Spleen (tissue), 11 donors: ENCODE results near the gene GPR45. TPM values are rescaled to one million over a fixed set of nuclear protein-coding genes. Genes with fewer than 3 reads are reported as not detected.

Experiments
- DNase-seq: peaks from one replicate; pipeline ENCODE4 v3.0.0-alpha.2; 2020
- H3K27ac ChIP-seq, 8 donors: fragments of 200-600 bp; sonication (generic) in 7 of 8; 1 replicate in 4 of 8; 2 replicates in 4 of 8; pipeline versions ENCODE4 v1.5.0 to v1.8.0; 2016 to 2021; ENCODE audit warnings: inconsistent platforms in 4 of 8, mild to moderate bottlenecking in 4 of 8, moderate library complexity in 1 of 8
- H3K27me3 ChIP-seq, 7 donors: fragments of 200-600 bp; sonication (generic) in 6 of 7; replicated peaks in 1 of 7; 1 replicate in 4 of 7; 2 replicates in 3 of 7; pipeline versions ENCODE4 v1.5.0 to v1.8.0; 2016 to 2021; ENCODE audit warnings: inconsistent platforms in 3 of 7, mild to moderate bottlenecking in 1 of 7
- H3K36me3 ChIP-seq, 6 donors: fragments of 200-600 bp; sonication (generic) in 5 of 6; 1 replicate in 4 of 6; 2 replicates in 2 of 6; pipeline versions ENCODE4 v1.5.0 to v1.8.0; 2016 to 2021; ENCODE audit warnings: inconsistent platforms in 2 of 6
- H3K4me1 ChIP-seq, 6 donors: fragments of 200-600 bp; sonication (generic) in 5 of 6; 1 replicate in 3 of 6; 2 replicates in 3 of 6; pipeline versions ENCODE4 v1.5.0 to v1.8.0; 2016 to 2021; ENCODE audit warnings: inconsistent platforms in 3 of 6
- H3K4me3 ChIP-seq, 8 donors: fragments of 200-600 bp; sonication (generic) in 7 of 8; 1 replicate in 4 of 8; 2 replicates in 4 of 8; pipeline versions ENCODE4 v1.5.0 to v1.8.0; 2016 to 2021; ENCODE audit warnings: inconsistent platforms in 4 of 8, mild to moderate bottlenecking in 4 of 8, moderate library complexity in 2 of 8
- H3K9me3 ChIP-seq, 8 donors: fragments of 200-600 bp; sonication (generic) in 7 of 8; 1 replicate in 4 of 8; 2 replicates in 4 of 8; pipeline versions ENCODE4 v1.5.0 to v1.8.0; 2016 to 2021; ENCODE audit warnings: inconsistent platforms in 4 of 8
- CTCF ChIP-seq, 11 experiments: fragments of 200-600 bp in 7 of 11; fragments of 450-650 bp in 4 of 11; sonication (generic) in 4 of 11; IDR thresholded peaks in 8 of 11; conservative IDR thresholded peaks in 3 of 11; 1 replicate in 7 of 11; 2 replicates in 4 of 11; pipeline versions ENCODE4 v1.4.0 to v1.8.0; 2016 to 2021; ENCODE audit warnings: antibody characterized with exemption in 11 of 11, inconsistent platforms in 4 of 11, mild to moderate bottlenecking in 1 of 11
- POLR2A ChIP-seq, 3 donors: fragments of 450-650 bp; IDR thresholded peaks; one replicate each; pipeline ENCODE4 v1.5.1; 2017; ENCODE audit warnings: antibody characterized with exemption in 3 of 3, mild to moderate bottlenecking in 1 of 3
- POLR2AphosphoS5 ChIP-seq, 3 donors: sonication (generic); formaldehyde crosslinking; IDR thresholded peaks; one replicate each; pipeline ENCODE4 v1.5.1; 2017; ENCODE audit warnings: antibody characterized with exemption in 3 of 3
- WGBS, 5 donors: extraction: QIAGEN DNeasy Blood & Tissue Kit in 3 of 5; methylation state at CpG; one replicate each; pipeline versions ENCODE4 v1.1.5 to v1.1.7; 2013 to 2018; 5-methylcytosine and 5-hydroxymethylcytosine counted together
- intact Hi-C: fragments of 100-400 bp; cut with DNase I; formaldehyde crosslinking; loops from one replicate; pipeline ENCODE4 v1.15.0; 2023; ENCODE audit warnings: low total_unique reads
- polyA plus RNA-seq, 3 donors: library from polyadenylated mRNA; stranded (reverse); fragments of 200-250 nt; gene quantifications; one replicate each; pipeline ENCODE4 v1.2.1, GENCODE V29; 2013
- total RNA-seq, 7 donors: library from RNA; depleted of rRNA in 3 of 7; stranded (reverse); fragments of >200 nt in 3 of 7; fragmentation: NEBNext Ultra II Directional in 4 of 7; extraction: Animal tissue kit (Norgen Biotek cat#: 25700) in 4 of 7; gene quantifications; one replicate each; pipeline versions ENCODE4 v1.1.0 to v1.2.1, GENCODE V29; 2016 to 2021
- donor health status: healthy with polysubstance abuse.
- donor health status: DM: no; HTN: no; CAD: no; lungs with moderate emphysema.
- donor health status: DM: no; HTN: no; CAD: no.
- donor health status: Bipolar disorder and iron deficiency.
- donor health status: healthy.
- donor health status: DM: no; HTN: no; CAD: no.
- donor health status: DM: yes; HTN: yes; CAD: no.

Gene GPR45
- total and polyA plus RNA-seq, 10 donors = not detected

- no peaks in the 10 kb centered on the region for H3K27me3 ChIP-seq
- TF ChIP-seq POLR2AphosphoS5 (IDR thresholded peaks at IDR 0.05) (no peak), CTCF (IDR thresholded peaks at IDR 0.05 in 8 of 11, conservative IDR thresholded peaks at IDR 0.05 in 3 of 11) (peak in 6 of 11 experiments; percentile 24 to 46 (median 37)), POLR2A (IDR thresholded peaks at IDR 0.05) (no peak)
- H3K36me3 ChIP-seq = peaks cover 4 to 100% (median 61%) of the 10 kb centered on the region in 6 donors
- no peak overlapping the region for H3K27ac ChIP-seq
- intact Hi-C loops = no loop called here
- no peaks in the 10 kb centered on the region for H3K9me3 ChIP-seq
- no peaks in the 10 kb centered on the region for H3K4me1 ChIP-seq
- WGBS, 5 donors = 55 to 68% (median 63%) methylated on average over 5 of the region's 5 CpGs
- no peak for DNase-seq
- H3K4me3 ChIP-seq = no peak overlapping the region
These were observed 46.1 kb downstream of the GPR45 start for GRCh38 chr2:105287692-105288091.

- 72 to 95% (median 77%) methylated on average over 7 of the region's 7 CpGs for WGBS, 5 donors
These were observed 46.6 kb downstream of the GPR45 start for GRCh38 chr2:105288133-105288532.

GRCh38 chr2:105290981-105291660 lies 49.6 kb downstream of the GPR45 start:
- no peak for DNase-seq
- H3K36me3 ChIP-seq = peaks cover 4 to 100% (median 47%) of the 10 kb centered on the region in 6 donors
- H3K27ac ChIP-seq = no peak overlapping the region
- H3K27me3 ChIP-seq = no peaks in the 10 kb centered on the region
- no peaks in the 10 kb centered on the region for H3K9me3 ChIP-seq
- WGBS, 5 donors = 80 to 97% (median 94%) methylated on average over 6 of the region's 6 CpGs
- intact Hi-C loops = loop anchor here (10.0 kb wide), 1 partner anchor 176 kb away; no protein-coding TSS in a partner anchor
- peaks cover 0 to 6% (median 0%) of the 10 kb centered on the region in 6 donors for H3K4me1 ChIP-seq
- no peak overlapping the region for H3K4me3 ChIP-seq
- TF ChIP-seq POLR2A (IDR thresholded peaks at IDR 0.05) = no peak
- no peak for TF ChIP-seq CTCF (IDR thresholded peaks at IDR 0.05 in 8 of 11, conservative IDR thresholded peaks at IDR 0.05 in 3 of 11)
- no peak for TF ChIP-seq POLR2AphosphoS5 (IDR thresholded peaks at IDR 0.05)

More at GRCh38 chr2:105288133-105288532, 46.6 kb downstream of the GPR45 start:
- Histone ChIP-seq H3K27me3 (no peaks in the 10 kb centered on the region), H3K36me3 (peaks cover 4 to 100% (median 61%) of the 10 kb centered on the region in 6 donors), H3K4me3 (no peak overlapping the region), H3K27ac (no peak overlapping the region), H3K9me3 (no peaks in the 10 kb centered on the region), H3K4me1 (no peaks in the 10 kb centered on the region)
- TF ChIP-seq CTCF (IDR thresholded peaks at IDR 0.05 in 8 of 11, conservative IDR thresholded peaks at IDR 0.05 in 3 of 11) (no peak), POLR2AphosphoS5 (IDR thresholded peaks at IDR 0.05) (no peak), POLR2A (IDR thresholded peaks at IDR 0.05) (no peak)
- no peak for DNase-seq
- intact Hi-C loops = no loop called here

- no peak overlapping the region for H3K4me3 ChIP-seq
- WGBS, 5 donors = 83 to 98% (median 94%) methylated on average over 2 of the region's 2 CpGs
- no peaks in the 10 kb centered on the region for H3K27me3 ChIP-seq
- intact Hi-C loops = loop anchor here (10.0 kb wide), 1 partner anchor 177 kb away; no protein-coding TSS in a partner anchor
- TF ChIP-seq POLR2A (IDR thresholded peaks at IDR 0.05) (no peak), CTCF (IDR thresholded peaks at IDR 0.05 in 8 of 11, conservative IDR thresholded peaks at IDR 0.05 in 3 of 11) (no peak), POLR2AphosphoS5 (IDR thresholded peaks at IDR 0.05) (no peak)
- peaks cover 0 to 6% (median 0%) of the 10 kb centered on the region in 6 donors for H3K4me1 ChIP-seq
- peaks cover 4 to 100% (median 50%) of the 10 kb centered on the region in 6 donors for H3K36me3 ChIP-seq
- no peak overlapping the region for H3K27ac ChIP-seq
- no peaks in the 10 kb centered on the region for H3K9me3 ChIP-seq
- DNase-seq = no peak
These were observed 50.4 kb downstream of the GPR45 start for GRCh38 chr2:105291981-105292380.
